GM12878 (cell line): ENCODE results near the gene CYSRT1. TPM values are rescaled to one million over a fixed set of nuclear protein-coding genes. Genes with fewer than 3 reads are reported as not detected.

Experiments
- ATAC-seq: fragments of 200-7000 bp; cut with Tn5 transposase; 3 replicates; pipeline ENCODE4 v1.9.1; 2020; ENCODE audit warnings: mild to moderate bottlenecking, moderate library complexity
- BruUV-seq: library from RNA; stranded (reverse); fragments of 400-500 nt; replicated peaks from 2 replicates; lab custom pipeline; 2021; lab: Mats Ljungman, UMichigan
- CTCF ChIA-PET: fragments of 300-600 bp; sonication (Branson Sonifier 250); formaldehyde crosslinking; extraction: SDS; loops from one replicate; lab custom pipeline; 2021; ENCODE audit warnings: inconsistent platforms; lab: Yijun Ruan, JAX
- POLR2A ChIA-PET: fragments of 350-600 bp; formaldehyde crosslinking; extraction: SDS; loops from one replicate; lab custom pipeline; 2021; ENCODE audit warnings: inconsistent platforms; lab: Charles Lee
- RAD21 ChIA-PET: fragments of 300-600 bp; sonication (Branson Sonifier 250); formaldehyde crosslinking; loops from one replicate; lab custom pipeline; 2023; ENCODE audit warnings: antibody characterized with exemption; ENCODE audit not compliant: unreplicated experiment; lab: Charles Lee
- SMC1A ChIA-PET: fragments of 300-600 bp; sonication (Branson Sonifier 250); formaldehyde crosslinking; loops from one replicate; lab custom pipeline; 2023; ENCODE audit not compliant: unreplicated experiment, uncharacterized antibody; lab: Charles Lee
- DNase-seq: peaks from one replicate; pipeline ENCODE4 v3.0.0-alpha.2; 2011; ENCODE audit warnings: low read depth, low spot score
- FAIRE-seq: peaks from 3 replicates; lab custom pipeline; 2011; peaks lifted over from hg19 to GRCh38; lab: Jason Lieb, UNC
- H2AFZ ChIP-seq: 2 replicates; pipeline ENCODE4 v1.6.0; 2011; ENCODE audit warnings: low read depth, low read length, control low read depth; ENCODE audit not compliant: control insufficient read depth
- H3K27ac ChIP-seq: 2 replicates; pipeline ENCODE4 v1.5.1; 2011; ENCODE audit warnings: control low read depth; ENCODE audit not compliant: control insufficient read depth, insufficient read depth
- H3K27me3 ChIP-seq, 2 experiments: replicated peaks in 1 of 2; 2 replicates each; pipeline versions ENCODE4 v1.6.0 to v1.6.1; 2011; ENCODE audit warnings: low read length in 1 of 2; ENCODE audit not compliant: control insufficient read depth in 2 of 2, insufficient read depth in 2 of 2
- H3K36me3 ChIP-seq, 2 experiments: 2 replicates each; pipeline ENCODE4 v1.5.1; 2011; ENCODE audit warnings: low read length in 1 of 2; ENCODE audit not compliant: control insufficient read depth in 2 of 2, insufficient read depth in 2 of 2
- H3K4me1 ChIP-seq: 2 replicates; pipeline ENCODE4 v1.6.1; 2011; ENCODE audit warnings: mild to moderate bottlenecking, low read length, moderate library complexity, mixed read lengths; ENCODE audit not compliant: control insufficient read depth, insufficient read depth
- H3K4me2 ChIP-seq: 2 replicates; pipeline ENCODE4 v1.6.0; 2011; ENCODE audit warnings: control low read depth; ENCODE audit not compliant: control insufficient read depth, insufficient read depth
- H3K4me3 ChIP-seq: fragments of 200-600 bp; sonication (generic); 2 replicates; pipeline ENCODE4 v1.5.1; 2016
- H3K79me2 ChIP-seq: 2 replicates; pipeline ENCODE4 v1.6.0; 2011; ENCODE audit warnings: low read length; ENCODE audit not compliant: control insufficient read depth, insufficient read depth
- H3K9ac ChIP-seq: 2 replicates; pipeline ENCODE4 v1.8.0; 2011; ENCODE audit warnings: low read length, control low read depth, mixed read lengths; ENCODE audit not compliant: control insufficient read depth, insufficient read depth
- H3K9me3 ChIP-seq: replicated peaks from 3 replicates; pipeline ENCODE4 v1.5.1; 2011; ENCODE audit warnings: mild to moderate bottlenecking, low read length; ENCODE audit not compliant: control insufficient read depth, insufficient read depth
- H4K20me1 ChIP-seq: 2 replicates; pipeline ENCODE4 v1.6.0; 2011; ENCODE audit not compliant: control insufficient read depth, insufficient read depth
- GABPA ChIP-seq: IDR thresholded peaks from 2 replicates; pipeline ENCODE4 v1.6.1; 2014; ENCODE audit warnings: antibody characterized with exemption, low read depth, mild to moderate bottlenecking, inconsistent platforms
- HDGF ChIP-seq: fragments of 450-650 bp; IDR thresholded peaks from 2 replicates; pipeline ENCODE4 v1.6.1; 2016; ENCODE audit warnings: antibody characterized with exemption
- IRF3 ChIP-seq: fragments of 450-650 bp; IDR thresholded peaks from 2 replicates; pipeline ENCODE4 v1.6.1; 2014; ENCODE audit warnings: mild to moderate bottlenecking
- NR2C2 ChIP-seq: IDR thresholded peaks from 2 replicates; pipeline ENCODE4 v1.6.1; 2011; ENCODE audit warnings: borderline replicate concordance, low read depth; ENCODE audit not compliant: control insufficient read depth, insufficient read length
- PAX5 ChIP-seq: IDR thresholded peaks from 2 replicates; pipeline ENCODE4 v1.6.1; 2011; ENCODE audit warnings: low read depth, low read length, borderline replicate concordance
- RCOR1 ChIP-seq: conservative IDR thresholded peaks from 2 replicates; pipeline ENCODE4 v1.6.1; 2012; ENCODE audit warnings: low read depth, low read length, improper control_type of control experiment
- SPI1 ChIP-seq: IDR thresholded peaks from 2 replicates; pipeline ENCODE4 v1.6.1; 2011; ENCODE audit warnings: low read depth, mild to moderate bottlenecking, low read length, moderate library complexity, borderline replicate concordance; ENCODE audit not compliant: insufficient read depth
- SUPT20H ChIP-seq: IDR thresholded peaks from 2 replicates; pipeline ENCODE4 v1.6.1; 2011; ENCODE audit warnings: low read depth, mild to moderate bottlenecking, low read length, moderate library complexity, borderline replicate concordance; ENCODE audit not compliant: control insufficient read depth
- TARDBP ChIP-seq: IDR thresholded peaks from 2 replicates; pipeline ENCODE4 v1.6.1; 2016; ENCODE audit warnings: borderline replicate concordance
- TBL1XR1 ChIP-seq: IDR thresholded peaks from 2 replicates; pipeline ENCODE4 v1.6.1; 2012; ENCODE audit warnings: low read depth, low read length, improper control_type of control experiment
- WRNIP1 ChIP-seq: IDR thresholded peaks from 2 replicates; pipeline ENCODE4 v1.6.1; 2011; ENCODE audit warnings: low read depth, low read length, improper control_type of control experiment, borderline replicate concordance
- WGBS: methylation state at CpG from one replicate; pipeline ENCODE4 v1.1.6; 2016; ENCODE audit warnings: low lambda C conversion rate; ENCODE audit not compliant: insufficient replicate concordance, insufficient coverage; ENCODE audit errors: missing lambda C conversion rate; 5-methylcytosine and 5-hydroxymethylcytosine counted together
- in situ Hi-C: fragments of 300-500 bp; cut with MboI; formaldehyde crosslinking; loops from 9 replicates; pipeline ENCODE4 v1.14.3; 2018; ENCODE audit warnings: mixed read lengths
- intact Hi-C: fragments of 100-400 bp; cut with micrococcal nuclease; formaldehyde crosslinking; loops from one replicate; pipeline ENCODE4 v1.14.2; 2022; ENCODE audit not compliant: unreplicated experiment
- polyA plus RNA-seq, 11 experiments: library from polyadenylated mRNA; depleted of rRNA in 4 of 11; unstranded in 6 of 11; stranded (reverse) in 5 of 11; fragments of >200 nt; fragmentation: Nextera tagmentation in 4 of 11; fragmentation: Illumina TruSeq in 1 of 11; extraction: Ambion mirVana in 4 of 11; extraction: Trizol in 1 of 11; gene quantifications; 1 replicate in 1 of 11; 2 replicates in 10 of 11; pipeline versions ENCODE4 v1.2.1 to v1.2.3, GENCODE V29; 2011 to 2016; ENCODE audit warnings: inconsistent platforms in 2 of 11, missing spikeins in 2 of 11, low read depth in 1 of 11
- total RNA-seq, 4 experiments: library from RNA; depleted of rRNA in 3 of 4; stranded (reverse); fragments of >200 nt in 3 of 4; fragmentation: Illumina TruSeq in 1 of 4; extraction: Trizol in 1 of 4; gene quantifications; 2 replicates each; pipeline versions ENCODE4 v1.2.1 to v1.2.3, GENCODE V29; 2013 to 2021
- TF ChIP-seq, protein P1 (sequence below): IDR thresholded peaks from 2 replicates; pipeline ENCODE4 v1.6.1; 2012; ENCODE audit warnings: mild to moderate bottlenecking, low read depth, low read length

CYSRT1 gene
- total and polyA plus RNA-seq, 10 of the 15 experiments (the other 5 are each of a cell fraction or from before 2014, with no cell fraction given) = 0.24 to 3.6 (median 0.97) TPM; not detected in 1

DNA sequence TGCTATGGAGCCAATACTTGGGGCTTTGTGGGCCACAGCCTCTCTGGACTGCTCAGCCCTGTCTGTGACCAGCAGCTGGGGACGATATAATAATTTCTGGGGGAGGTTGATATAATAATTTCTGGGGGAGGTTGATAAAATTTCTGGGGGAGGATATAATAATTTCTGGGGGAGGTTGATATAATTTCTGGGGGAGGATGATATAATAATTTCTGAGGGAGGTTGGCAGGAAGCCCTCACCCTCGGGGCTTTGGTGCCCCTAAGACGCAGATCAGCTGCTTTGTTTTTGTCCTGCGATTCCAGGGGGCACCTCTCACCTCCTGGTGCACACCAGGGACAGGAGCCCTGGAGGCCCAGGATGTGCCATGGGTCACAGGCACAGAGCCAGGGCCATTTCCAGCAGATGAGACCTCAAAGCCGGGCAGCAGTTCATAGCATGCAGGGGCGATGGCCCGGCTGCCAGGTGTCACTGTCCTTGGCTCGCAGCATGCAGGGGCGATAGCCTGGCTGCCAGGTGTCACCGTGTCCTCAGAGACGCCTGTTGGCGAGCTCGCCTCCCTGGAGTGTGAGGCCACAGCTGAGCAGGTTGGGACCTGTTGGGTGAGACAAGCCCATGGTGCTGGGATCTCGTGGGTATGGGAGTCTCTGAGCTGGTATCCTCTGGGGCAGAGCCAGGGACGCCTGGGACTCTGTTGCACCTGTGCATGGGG lies 48.8 kb downstream of the CYSRT1 start:
- intact Hi-C loops (no loop called here), in situ Hi-C loops (no loop called here)
- no peak for ATAC-seq
- ChIA-PET RAD21 (no interaction called here), SMC1A (no interaction called here), CTCF (interaction anchor here (0.8 to 1.1 kb wide), 4 partner anchors 11 to 15 kb away, joined by 3 read pairs; no protein-coding TSS in a partner anchor), POLR2A (interaction anchor here (1.6 kb wide), 2 partner anchors 33 to 124 kb away, joined by 4 read pairs; partner anchors contain the start of gene TUBB4B)
- no peak overlapping the region for H3K4me2 ChIP-seq
- no peak overlapping the region for H3K9ac ChIP-seq
- H3K36me3 ChIP-seq = peaks cover 6 to 7% of the 10 kb centered on the region in 2 experiments; a peak in 3 of 4 replicates
- H4K20me1 ChIP-seq = no peaks in the 10 kb centered on the region
- TF ChIP-seq HDGF = no peak
- TF ChIP-seq SUPT20H = no peak
- TF ChIP-seq SPI1 = no peak
- H3K9me3 ChIP-seq = no peaks in the 10 kb centered on the region
- BruUV-seq = no TSS peak
- no peak overlapping the region for H3K4me3 ChIP-seq
- no peak overlapping the region for H2AFZ ChIP-seq
- no peak overlapping the region for H3K27ac ChIP-seq
- peaks cover 44% of the 10 kb centered on the region for H3K4me1 ChIP-seq
- peaks cover 13% of the 10 kb centered on the region for H3K79me2 ChIP-seq
- no peaks in the 10 kb centered on the region for H3K27me3 ChIP-seq
- FAIRE-seq = no peak
- DNase-seq = no peak
- 74% methylated on average over 15 of the region's 15 CpGs for WGBS

DNA sequence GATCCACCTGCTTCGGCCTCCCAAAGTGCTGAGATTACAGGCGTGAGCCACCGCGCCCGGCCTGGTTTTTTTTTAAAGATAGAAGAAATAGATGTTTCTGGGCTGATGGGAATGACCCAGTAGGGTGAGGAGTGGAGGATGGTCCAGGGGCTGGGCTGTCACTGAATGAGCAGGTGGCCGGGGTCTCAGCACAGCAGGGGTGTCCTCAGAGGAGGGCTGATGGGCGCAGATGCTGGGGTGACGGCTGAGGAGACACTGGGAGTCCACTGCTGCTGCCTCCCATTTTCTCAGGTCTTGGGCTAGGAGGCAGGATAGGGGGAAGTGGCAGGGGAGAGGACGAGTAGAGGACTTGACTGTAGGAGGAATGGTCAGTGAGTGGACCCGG lies 50.2 kb downstream of the CYSRT1 start:
- in situ Hi-C loops = no loop called here
- RAD21 ChIA-PET = interaction anchor here (0.7 kb wide), 1 partner anchor 38 kb away, joined by 3 read pairs; no protein-coding TSS in a partner anchor
- TF ChIP-seq WRNIP1 (no peak), GABPA (no peak), TBL1XR1 (no peak), RCOR1 (no peak), NR2C2 (no peak), IRF3 (no peak), PAX5 (no peak), TARDBP (no peak)
- TF ChIP-seq, protein P1, sequence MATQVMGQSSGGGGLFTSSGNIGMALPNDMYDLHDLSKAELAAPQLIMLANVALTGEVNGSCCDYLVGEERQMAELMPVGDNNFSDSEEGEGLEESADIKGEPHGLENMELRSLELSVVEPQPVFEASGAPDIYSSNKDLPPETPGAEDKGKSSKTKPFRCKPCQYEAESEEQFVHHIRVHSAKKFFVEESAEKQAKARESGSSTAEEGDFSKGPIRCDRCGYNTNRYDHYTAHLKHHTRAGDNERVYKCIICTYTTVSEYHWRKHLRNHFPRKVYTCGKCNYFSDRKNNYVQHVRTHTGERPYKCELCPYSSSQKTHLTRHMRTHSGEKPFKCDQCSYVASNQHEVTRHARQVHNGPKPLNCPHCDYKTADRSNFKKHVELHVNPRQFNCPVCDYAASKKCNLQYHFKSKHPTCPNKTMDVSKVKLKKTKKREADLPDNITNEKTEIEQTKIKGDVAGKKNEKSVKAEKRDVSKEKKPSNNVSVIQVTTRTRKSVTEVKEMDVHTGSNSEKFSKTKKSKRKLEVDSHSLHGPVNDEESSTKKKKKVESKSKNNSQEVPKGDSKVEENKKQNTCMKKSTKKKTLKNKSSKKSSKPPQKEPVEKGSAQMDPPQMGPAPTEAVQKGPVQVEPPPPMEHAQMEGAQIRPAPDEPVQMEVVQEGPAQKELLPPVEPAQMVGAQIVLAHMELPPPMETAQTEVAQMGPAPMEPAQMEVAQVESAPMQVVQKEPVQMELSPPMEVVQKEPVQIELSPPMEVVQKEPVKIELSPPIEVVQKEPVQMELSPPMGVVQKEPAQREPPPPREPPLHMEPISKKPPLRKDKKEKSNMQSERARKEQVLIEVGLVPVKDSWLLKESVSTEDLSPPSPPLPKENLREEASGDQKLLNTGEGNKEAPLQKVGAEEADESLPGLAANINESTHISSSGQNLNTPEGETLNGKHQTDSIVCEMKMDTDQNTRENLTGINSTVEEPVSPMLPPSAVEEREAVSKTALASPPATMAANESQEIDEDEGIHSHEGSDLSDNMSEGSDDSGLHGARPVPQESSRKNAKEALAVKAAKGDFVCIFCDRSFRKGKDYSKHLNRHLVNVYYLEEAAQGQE = no peak

More for the DNA sequence above, 50.2 kb downstream of the CYSRT1 start:
- H3K79me2 ChIP-seq = peaks cover 19% of the 10 kb centered on the region
- ChIA-PET CTCF (no interaction called here), SMC1A (interaction anchor here (1.0 kb wide), 1 partner anchor 11 kb away, joined by 3 read pairs; no protein-coding TSS in a partner anchor), POLR2A (interaction anchor here (1.6 kb wide), 1 partner anchor 125 kb away, joined by 4 read pairs; no protein-coding TSS in a partner anchor)
- 81% methylated on average over 10 of the region's 10 CpGs for WGBS
- no peaks in the 10 kb centered on the region for H4K20me1 ChIP-seq
- no peak overlapping the region for H3K4me2 ChIP-seq
- FAIRE-seq (no peak), ATAC-seq (no peak), DNase-seq (no peak)
- H3K36me3 ChIP-seq = peaks cover 4% of the 10 kb centered on the region in 2 experiments; a peak in 3 of 4 replicates
- H3K27me3 ChIP-seq = no peaks in the 10 kb centered on the region
- intact Hi-C loops = no loop called here
- no peak overlapping the region for H3K9ac ChIP-seq
- H3K4me3 ChIP-seq = no peak overlapping the region
- H2AFZ ChIP-seq = no peak overlapping the region
- H3K4me1 ChIP-seq = peaks cover 36% of the 10 kb centered on the region
- no peaks in the 10 kb centered on the region for H3K9me3 ChIP-seq
- H3K27ac ChIP-seq = no peak overlapping the region
- no TSS peak for BruUV-seq
